ENCODE measurements around the gene SDC3.
"Not testable (repeated sequence)": the region's sequence is repeated elsewhere in the genome, so short reads cannot be mapped to it uniquely, and the experiment has no call there.

SDC3 gene, protein sequence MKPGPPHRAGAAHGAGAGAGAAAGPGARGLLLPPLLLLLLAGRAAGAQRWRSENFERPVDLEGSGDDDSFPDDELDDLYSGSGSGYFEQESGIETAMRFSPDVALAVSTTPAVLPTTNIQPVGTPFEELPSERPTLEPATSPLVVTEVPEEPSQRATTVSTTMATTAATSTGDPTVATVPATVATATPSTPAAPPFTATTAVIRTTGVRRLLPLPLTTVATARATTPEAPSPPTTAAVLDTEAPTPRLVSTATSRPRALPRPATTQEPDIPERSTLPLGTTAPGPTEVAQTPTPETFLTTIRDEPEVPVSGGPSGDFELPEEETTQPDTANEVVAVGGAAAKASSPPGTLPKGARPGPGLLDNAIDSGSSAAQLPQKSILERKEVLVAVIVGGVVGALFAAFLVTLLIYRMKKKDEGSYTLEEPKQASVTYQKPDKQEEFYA

DNA sequence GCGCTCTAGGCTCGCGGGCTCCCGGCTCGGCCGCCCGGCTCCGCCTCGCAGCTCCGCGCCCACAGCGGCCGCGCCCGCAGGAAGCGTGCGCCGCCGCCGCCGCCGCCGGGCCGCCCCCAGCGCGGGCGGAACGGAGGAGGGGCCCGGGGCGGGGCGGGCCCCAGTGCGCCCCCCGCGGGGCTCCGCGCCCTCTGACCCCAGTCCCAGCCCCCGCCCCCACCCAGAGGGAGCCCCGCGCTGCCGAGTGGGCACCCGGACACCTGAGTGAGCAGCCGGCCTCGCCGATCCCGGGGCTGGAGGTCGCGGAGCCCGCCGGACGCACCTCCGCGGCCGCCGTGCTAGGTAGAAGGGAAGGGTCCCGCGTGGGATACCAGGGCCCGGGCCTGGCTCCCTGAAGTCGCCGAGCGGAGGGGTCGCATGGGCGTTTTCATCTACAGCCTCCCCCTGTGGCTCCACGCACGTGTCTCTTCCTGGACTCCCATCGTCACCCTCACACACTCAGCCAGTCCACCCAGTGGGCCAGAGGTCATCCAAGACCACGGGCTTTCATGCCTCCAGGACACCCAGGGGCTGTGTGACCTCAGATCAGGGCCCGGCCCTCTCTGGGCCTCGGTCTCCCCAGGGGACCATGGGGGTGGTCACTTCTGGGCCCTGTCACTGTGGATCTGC, at the start of gene SDC3:
Gene SDC3, minus strand, starts transcription at position 63 of the 669 bp plus-strand sequence. CDS start 172 bp downstream, outside the sequence.
- DNase-seq: no peak

DNA sequence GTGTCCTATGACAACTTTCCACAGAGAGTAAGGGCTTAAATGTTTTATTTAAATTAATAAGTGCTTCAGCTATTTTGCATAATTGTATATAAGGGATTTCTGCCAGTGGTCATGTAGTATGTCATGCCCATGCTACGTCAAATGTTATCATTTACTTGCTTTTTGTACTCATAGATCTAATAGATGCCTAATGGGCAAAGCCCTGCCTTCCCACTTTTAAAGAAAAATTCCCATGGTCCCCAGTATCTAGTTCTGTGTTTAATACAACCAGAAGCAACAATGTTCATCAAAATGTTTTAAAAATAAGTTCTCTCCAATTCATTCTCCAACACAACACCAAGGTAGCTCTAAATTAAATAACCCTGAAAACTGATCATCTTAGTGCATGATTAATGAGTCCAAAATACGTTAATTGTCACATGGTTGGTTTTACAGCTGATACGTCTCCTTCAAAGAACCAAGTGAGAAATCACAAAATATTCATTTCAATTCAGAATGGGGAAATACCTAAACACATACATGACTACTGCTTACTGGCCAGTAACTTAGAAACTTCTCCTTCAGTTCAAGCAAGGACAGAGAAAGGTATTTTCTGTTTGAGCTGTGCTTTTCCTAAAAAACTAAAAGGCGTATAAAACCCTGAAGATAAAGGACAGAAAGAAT, 49.1 kb upstream of the SDC3 start:
- no peak for DNase-seq

DNA sequence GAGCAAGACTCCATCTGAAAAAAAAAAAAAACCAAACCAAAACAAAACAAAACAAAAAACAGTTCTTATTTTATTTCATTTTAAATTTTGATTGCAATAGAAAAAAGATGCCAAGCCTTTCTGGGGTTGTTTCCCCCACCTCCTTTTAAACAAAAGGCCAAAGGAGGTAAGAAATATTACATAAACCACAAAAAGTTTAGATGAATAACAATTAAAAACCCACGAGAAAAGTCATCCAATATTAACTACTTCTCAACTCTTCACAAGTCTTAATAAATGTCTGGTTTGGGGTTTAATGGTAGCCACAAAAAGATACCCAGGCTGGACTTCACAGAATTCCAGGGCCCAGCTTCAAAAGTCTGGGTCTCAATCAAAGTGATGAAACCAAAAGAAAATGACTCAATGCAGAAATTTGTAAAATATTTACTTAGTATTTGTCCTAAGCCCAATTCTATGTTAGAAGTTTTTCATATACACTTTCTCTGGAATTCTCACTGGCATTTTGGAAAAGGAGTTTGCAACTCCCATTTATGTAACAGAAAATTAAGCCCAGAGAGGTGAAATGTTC, 47.0 kb upstream of the SDC3 start:
- no peak for DNase-seq

DNA sequence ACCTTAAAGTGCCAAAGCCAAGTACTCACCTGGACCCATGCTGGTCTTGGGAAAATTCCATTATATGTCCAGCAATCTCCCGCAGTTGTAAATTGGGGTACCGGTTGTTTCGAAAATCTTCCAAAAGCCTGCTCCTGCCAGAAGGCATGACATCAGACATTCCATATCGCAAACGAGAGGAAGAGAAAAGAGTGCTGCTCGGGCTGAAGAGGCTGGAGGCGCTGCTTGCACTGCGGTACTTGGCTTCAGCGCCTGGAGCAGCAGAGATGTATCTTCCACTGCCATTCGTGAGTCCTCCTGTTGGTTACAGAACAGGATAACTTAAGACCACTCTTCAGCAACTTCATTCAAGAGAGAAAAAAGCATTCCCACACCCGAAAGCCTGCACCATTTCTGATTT, 45.1 kb upstream of the SDC3 start:
- no peak for DNase-seq

DNA sequence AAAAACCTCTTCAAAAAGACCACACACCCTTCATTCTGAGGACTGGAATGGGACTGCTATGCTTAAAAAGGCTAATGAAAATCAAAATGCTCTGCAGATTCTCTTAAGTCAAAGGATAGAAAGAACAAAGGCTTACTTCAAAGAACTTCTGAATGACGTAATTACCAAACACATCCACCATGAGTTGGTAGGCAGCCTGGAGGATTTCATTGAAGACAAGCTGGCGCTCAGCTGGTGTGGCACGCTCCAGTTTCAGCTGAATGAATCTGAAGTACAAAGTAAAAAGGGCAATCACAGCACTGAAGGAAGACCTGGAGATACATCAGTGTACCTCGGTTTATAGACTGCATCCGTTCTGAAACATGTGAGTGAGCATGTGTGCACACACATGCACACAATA, 43.5 kb upstream of the SDC3 start:
- no peak for DNase-seq

DNA sequence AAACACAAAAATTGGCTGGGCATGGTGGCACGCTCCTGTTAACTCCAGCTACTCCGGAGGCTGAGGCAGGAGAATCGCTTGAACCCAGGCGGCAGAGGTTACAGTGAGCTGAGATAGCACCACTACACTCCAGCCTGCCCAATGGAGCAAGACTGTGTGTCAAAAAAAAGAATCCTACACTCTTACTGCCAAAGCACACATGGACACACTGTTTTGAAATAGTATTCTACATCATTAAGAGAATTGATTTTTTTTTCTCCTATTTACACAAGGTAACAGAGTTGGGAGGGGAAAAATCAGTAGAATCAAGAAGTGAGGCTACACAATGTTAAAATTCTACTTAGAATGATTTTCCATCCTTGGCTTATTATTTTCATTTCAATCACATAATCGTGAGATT, 42.1 kb upstream of the SDC3 start:
- DNase-seq: no peak

DNA sequence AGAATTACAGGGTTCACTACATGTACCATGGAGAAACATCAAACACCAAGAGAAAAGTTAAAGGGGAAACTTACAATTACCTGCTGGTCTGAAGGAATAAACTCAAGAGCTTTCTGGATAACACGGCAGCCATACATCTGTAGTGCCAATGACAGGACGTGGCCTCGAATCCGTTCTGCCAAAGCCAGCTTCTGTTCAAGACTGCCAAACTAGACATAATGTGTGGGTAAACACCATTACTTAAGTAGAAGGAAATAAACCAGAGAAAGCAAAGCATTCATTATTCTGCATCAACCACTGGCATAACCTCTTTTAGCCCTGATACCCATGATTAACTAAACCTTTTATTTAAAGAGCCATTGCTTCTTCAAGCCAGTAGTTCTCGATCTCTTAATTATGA, 41.5 kb upstream of the SDC3 start:
- no peak for DNase-seq

DNA sequence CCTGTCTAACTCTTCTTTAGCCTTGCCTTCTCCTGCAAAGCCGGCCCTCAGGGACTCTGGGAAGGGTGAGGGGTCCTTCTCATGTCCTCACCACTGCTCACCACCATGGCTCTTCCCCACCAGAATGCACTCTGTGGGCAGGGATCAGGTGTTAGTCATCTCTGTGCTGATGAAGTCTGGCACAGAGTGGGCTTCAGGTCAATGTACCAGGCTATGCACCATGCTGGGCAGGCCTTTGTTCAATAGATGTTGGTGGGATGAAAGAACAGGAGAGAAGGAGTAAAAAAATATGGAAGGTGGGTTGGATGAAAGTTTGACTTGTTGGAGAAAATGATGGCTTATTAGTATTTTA, 40.9 kb upstream of the SDC3 start:
- not testable (repeated sequence) for DNase-seq

DNA sequence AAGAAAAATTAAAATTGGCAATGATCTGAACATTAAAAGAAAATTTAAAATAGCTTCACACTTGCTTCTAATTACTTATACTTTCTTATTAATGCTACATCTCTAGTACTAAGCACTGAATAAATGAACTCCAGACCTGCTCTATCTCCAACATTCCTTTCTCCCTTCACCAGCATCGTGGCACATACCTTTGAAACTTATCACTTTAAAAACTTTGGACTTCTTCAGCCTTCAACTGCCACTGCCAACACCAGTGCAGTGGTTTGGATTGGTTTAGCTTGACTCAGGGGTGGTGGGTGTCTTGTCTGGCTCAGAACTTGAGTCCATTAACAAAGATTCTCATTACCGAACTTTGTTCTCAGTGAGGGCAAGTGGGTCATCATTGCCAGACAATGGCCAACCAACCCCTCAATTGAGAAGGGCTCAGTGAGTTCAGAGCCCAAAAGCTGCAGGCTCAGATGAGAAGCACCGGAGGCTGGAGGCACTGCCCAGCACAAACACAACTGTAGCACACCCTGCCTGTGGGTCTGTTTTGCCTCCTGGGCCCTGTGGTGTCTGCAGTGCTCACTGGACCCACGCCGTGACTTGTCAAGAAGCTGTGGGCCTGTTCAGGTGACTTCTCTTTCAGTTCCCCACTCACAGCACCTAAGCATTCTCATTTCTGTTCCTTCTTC, 40.4 kb upstream of the SDC3 start:
- not testable (repeated sequence) for DNase-seq

DNA sequence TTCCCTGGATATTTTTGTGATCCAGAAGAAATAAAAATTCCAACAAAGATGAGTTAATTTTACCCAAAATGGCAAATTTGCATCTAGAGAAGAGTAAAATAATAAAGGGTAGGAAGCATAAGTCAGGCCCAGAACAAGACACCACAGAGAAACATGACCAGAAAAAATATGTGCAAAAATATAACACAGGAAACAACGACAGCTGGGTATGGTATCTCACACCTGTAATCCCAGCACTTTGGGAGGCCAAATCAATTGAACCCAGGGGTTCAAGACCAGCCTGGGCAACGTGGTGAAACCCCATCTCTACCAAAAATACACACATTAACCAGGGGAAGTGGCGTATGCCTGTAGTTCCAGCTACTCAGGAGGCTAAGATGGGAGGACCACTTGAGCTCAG, 39.7 kb upstream of the SDC3 start:
- no peak for DNase-seq

DNA sequence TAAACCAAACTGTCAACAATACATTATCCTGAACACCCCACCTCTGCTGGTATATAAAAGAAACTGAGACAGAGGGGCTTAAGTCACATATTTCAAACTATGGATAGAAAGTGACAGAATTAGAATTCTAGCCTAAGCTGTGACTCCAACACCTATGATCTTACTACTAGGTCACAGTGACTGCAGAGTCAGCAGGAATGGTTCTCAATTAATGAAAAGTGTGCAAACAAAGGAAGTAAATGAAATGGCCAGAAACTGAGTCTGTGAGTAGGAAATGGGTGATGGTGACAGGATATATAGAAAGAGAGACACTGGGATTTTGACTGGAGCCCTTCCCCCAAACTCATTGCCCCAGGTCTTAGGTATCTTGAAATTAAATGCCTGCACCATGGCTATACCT, 38.7 kb upstream of the SDC3 start:
- DNase-seq: no peak

DNA sequence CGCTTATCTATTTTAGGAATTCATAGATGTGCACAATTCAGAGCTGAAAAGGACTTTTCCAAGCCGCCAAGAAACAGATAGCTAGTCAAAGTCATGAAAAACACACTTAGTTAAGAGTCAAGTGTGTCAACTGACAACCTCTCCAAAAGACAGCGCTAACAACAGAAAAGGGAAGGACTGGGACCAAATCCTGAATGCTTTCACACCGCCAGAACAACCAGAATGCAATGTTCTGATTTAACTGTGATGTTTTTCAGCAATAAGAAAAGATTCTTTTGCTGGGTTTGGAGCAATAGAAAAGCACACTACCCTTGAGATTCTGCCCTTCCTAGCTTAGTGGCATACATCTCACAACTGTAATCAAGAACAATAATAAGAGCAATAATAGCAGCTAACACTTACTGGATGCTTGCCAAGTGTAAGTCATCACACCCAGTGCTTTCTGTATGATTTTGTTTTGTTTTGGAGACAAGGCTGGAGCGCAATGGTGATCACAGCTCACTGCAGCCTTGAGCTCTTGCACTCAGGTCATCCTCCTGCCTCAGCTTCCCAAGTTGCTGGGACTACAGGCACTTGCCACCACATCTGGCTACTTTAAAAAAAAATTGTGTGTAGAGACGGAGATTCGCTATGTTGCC, 33.9 kb upstream of the SDC3 start:
- DNase-seq: peak; percentile 56

DNA sequence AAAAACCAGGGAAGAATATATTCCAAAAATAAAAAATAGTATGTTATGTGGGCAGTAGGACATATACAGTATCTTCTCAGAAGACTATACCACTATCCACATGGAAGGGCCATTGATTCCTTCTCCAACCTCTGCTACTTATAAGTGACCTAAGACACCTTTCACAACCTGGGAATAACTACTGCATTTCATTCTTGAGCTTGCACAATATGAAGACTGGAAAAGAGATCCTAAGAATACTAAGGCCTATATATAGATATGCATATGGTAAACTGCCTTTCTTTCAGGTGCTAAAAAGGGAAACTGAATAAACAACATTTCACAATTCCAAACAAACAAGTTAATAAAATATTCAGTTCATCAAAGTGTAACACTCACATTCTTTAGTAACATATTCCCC, 32.0 kb upstream of the SDC3 start:
- DNase-seq: no peak

DNA sequence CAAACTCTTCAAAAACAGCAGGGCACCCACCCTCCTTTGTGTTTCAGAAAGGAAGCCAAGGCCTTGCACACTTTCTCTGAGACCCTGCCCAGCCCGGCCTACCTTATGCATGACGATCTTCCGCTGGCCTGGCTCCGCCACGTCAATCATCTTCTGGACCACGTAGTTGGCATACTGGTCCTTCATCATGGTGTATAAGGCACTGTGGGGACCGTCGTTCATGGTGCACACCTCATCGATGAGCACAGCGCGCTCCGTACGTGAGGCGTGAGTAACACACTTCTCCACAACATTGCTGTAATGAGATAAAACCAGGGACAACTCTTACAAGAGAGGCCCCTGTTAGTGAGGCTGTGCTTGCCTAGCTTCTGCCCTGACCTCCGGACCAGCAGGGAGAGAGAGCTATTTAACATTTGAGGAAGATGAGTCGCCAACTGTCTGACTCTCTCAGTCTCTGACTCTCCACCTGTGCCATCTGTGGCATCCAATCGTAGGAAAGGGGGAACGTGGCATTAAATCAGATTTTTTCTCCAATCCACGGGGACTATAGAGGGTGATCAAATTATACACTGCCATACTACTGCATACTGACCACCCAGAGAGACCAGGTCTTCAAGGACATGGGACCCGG, 28.1 kb upstream of the SDC3 start:
- no peak for DNase-seq

DNA sequence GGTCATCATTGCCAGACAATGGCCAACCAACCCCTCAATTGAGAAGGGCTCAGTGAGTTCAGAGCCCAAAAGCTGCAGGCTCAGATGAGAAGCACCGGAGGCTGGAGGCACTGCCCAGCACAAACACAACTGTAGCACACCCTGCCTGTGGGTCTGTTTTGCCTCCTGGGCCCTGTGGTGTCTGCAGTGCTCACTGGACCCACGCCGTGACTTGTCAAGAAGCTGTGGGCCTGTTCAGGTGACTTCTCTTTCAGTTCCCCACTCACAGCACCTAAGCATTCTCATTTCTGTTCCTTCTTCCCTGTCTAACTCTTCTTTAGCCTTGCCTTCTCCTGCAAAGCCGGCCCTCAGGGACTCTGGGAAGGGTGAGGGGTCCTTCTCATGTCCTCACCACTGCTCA, 27.2 kb upstream of the SDC3 start:
- not testable (repeated sequence) for DNase-seq

DNA sequence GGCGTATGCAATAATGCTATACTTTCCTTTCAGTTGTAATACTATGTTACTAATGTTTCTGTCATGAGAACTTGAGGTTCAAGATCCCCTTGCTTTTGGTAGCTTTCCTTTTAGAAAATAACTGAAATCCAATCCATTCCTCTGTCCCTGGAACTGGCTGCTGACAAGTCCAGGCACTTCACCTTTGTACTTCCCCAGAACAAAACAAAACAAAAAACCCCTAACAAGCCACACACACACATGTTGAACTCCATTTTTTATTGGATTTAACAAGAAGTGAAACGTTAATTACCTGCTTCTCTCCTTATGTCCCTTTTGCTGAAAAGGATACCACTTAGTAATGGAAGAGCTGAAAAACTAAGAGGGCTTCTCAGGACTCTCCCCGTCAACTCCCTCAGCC, 26.1 kb upstream of the SDC3 start:
- DNase-seq: no peak

DNA sequence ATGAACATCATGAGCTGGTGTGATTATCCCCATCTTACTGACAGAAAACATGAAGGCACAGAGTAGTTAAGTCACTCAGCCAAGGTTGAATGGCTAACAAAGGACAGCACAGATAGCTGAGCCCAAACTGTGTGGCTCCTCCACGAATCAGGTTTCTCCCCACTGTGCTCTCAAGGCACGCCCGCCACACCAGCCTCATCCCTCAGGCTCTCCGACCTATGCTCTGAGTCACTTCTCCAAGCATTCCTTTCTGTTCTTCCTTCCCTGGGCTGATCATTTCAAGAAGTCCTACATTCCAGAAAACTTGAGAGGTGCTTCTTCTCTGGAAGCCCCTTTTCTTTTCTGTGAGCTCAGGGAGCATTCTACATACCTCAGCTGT, 25.3 kb upstream of the SDC3 start:
- no peak for DNase-seq

DNA sequence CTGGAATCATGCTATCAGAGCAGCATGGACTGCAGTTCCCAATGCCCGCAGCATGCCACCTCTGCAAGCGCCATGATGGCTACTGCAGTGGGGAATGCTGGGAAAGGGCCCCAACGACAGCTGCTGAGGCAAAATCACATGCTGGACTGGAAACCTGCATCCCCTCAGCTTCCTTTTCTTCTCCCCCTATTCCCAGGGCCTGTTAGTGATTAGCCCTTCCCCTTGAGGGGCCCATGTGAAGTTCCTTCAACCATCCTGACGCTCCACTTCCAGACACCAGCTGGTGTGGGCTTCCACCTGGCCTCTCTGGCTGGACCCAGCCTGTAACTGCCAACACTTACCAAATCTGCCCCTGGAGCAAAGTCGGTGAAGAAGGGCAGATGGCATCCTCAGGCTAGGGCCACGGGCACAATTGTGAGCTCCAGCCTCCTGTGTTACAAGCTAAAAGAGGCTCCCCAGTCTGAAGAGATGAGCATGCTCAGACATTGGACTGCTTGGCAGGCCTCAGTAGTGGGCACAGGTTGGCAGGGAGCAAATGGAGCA, 22.1 kb upstream of the SDC3 start:
- no peak for DNase-seq

DNA sequence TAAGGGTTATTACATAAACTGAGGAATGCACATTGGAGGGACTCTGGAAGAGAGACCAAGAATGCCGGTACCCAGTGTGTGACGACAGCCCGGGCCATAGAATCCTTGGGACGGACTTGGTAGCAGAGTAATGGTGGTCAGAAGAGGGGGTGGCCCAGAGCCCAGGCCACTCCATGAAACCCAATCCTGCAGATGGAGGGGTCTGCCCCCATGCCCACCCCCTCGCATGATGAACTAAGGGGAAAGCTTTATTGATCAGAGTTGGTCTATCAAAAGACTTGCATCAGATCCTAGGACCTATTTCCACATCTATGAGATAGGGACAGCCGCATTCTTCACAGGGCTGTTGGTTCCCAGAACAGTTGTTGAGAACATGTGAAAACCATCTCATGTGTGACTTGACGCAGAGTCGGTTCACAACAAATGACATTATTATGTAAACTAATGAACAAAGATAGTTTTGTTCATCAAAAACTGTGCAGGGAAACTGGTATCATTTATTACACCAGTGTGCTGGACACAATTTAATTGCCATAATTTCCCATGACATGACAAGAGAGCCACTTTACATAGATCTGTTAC, 21.5 kb upstream of the SDC3 start:
- DNase-seq: no peak

DNA sequence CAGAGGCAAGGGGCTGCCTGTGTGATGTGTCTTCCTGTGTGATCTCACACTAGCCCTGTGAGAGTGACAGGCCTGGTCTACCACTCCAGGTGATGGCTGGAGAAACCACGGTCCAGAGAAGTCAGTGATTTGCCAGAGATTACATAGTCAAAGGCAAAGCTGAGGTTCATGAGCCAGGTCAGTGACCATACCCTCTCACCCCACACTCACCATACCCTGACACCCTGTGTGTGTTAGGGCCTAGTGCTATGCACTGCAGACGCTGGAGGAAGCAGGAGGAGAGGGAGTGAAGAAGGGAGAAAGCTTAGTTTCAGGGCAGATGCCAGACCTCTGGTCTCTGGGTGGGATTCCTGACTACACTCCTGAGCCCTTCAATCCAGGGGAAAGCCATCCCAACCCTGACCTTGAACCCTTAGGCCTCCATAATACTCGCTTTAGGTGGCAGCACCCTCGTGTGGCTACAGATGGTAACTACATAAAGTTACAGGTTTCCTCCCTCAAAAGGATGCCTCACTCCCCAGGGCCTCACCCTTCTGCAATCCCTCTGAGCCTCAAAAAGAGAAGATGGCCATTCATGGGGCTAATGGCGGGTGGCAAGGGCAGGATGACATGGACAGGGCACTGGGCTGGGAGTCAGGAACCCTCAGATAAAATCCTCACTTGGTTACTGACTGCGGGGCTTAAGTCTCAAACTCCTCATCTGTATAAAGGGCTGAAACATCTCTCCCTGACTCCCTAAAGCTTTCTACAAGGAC, 20.8 kb upstream of the SDC3 start:
- no peak for DNase-seq

DNA sequence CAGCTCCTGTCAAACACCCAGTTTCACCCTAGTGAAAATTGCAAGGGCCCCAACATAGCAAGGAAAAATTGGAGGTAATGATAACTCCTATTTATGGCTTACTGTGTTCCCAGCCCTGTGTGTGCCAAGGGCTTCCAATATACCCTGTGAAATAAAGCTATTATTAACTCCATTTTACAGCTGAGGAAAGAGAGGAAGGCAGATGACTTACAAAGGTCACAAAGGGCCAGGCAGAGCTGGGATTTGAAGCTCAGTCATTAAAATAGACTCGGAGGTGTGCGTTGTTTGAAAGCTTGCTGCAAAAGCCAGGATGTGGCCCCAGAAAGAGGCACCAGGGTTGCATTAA, 20.2 kb upstream of the SDC3 start:
- no peak for DNase-seq
